NCI-H2081 (cell line): ENCODE measurements around the gene TPCN2.

ENCODE experiments used
- DNase-seq, 2 experiments: peaks; one replicate each; lab custom pipeline; 2025; lab: John Stamatoyannopoulos, UW

TPCN2 gene

DNA sequence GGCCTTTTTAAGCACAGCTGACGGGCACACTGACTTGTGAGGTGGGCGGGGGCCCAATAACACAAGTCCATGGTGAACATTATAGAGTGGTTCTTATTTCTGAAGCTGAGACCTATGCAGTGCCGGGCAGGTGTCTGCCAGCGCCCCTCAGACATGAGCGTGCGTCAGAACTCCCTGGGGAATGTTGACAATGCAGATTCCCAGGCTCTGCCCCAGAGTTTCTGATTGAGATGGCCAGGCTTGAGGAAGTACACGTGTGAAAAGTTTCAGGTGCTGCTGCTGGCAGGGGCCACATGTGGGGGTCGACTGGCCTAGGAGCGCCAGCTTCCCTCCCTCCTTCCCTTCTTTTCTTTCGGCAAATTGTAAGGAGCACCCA lies 46.2 kb downstream of the TPCN2 start:
- DNase-seq: no peak

DNA sequence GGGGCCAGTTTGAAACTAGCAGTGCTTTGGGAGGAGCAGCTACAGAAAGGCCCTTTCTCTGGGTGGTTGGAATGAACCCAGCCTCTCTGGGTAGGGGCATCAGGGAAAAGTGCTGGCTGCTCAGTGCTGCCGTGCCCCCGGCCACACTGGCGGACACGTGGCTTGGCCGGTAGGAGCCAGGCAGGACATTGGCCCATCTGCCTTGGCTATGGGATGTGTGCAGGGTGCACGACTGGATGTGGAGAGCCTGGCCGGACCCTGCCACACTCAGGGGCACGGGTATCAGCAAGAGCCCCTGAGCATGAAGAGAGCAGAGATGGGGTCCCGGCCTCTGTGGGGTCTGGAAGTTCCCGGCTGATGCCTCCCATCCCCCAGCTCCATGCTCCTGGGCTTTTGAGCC lies 46.6 kb downstream of the TPCN2 start:
- DNase-seq: no peak

DNA sequence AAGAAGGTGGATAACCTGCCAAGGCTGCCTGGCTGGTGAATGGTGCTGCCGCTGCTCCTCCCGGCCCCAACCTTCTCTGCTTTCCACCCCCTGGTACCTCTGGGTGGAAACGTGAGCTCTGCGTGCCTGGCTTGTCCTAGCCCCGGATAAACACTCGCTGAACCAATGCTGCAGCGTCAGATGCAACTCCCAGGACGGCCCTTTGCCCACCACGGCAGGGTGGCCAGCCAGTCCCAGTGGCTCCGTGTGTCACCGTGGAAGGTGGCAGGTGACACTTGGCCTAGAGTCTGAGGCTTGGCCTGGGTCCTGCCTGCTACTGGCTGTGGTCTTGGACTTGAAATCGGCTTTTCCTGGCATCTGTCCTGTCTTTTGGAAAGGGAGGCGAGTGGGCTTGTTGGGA lies 47.7 kb downstream of the TPCN2 start:
- no peak for DNase-seq

DNA sequence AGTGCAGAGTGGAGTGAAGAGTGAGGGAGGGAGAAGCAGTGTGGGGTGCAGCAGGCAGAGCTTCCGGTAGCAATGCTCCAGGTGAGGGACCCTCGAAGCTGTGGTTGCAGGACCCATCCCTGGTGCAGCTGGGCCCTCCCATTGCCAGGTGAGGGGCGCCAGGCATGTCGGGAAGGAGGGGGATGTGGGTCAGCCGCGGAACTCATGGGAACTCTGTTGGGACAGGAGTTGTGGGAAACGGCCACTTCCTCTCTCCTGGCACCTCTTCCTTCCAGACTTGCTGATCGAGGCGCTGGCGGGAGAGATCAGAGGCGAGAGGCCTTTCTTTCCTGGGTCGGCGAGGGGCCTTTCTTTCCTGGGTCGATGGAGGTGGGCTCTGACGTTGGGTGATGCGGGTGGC lies 48.5 kb downstream of the TPCN2 start:
- no peak for DNase-seq

DNA sequence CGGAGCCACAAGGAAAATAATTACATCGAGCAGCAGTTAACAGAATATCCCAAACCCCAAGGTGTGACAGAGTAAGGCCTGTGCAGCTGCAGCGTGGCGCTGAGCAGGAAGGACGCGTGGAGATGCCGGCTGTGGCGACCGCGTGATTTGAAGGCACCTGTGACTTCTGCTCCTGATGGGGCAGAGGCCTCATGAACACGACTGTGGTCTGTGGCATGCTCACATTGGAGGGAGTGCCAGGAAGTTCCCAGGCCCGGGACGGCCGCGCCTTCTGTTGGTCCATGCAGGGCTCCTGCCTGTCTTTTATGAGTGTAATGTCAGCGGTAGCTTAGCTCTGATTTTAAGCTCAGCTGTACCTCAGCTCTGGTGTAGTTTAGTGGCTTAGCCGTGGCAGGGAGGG lies 50.4 kb downstream of the TPCN2 start:
- DNase-seq: no peak

DNA sequence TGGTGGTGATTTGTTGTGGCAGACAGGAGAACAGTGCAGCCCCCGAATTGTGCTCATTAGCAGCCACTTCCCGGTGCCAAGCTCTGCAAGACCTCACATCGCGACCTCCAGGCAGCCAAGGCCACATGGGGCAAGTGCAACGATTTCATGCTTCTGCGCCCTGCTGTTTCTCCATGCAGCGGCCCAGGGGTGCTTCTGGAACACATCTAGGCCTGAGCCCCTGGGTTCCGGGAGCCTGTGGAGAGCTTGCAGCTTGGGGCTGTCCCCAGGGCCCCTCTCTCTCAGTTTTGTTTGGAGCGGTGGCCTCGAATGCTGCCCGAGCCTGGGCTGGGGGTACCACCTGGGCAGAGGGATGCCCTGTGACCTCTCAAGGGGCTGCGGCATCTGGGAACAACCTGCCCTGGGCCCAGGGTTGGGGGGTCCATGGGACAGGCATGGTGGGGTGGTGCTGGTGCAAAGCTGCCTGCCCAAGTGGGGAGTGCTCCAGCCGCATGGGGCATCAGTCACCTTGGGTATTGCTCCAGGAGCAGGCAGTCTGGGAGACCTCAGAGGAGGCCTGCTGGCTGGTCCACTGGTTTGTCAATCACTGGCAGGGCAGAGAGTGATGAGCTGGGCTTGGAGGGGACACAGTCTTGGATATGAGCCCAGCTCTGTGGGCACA lies 51.9 kb downstream of the TPCN2 start:
- DNase-seq: no peak

DNA sequence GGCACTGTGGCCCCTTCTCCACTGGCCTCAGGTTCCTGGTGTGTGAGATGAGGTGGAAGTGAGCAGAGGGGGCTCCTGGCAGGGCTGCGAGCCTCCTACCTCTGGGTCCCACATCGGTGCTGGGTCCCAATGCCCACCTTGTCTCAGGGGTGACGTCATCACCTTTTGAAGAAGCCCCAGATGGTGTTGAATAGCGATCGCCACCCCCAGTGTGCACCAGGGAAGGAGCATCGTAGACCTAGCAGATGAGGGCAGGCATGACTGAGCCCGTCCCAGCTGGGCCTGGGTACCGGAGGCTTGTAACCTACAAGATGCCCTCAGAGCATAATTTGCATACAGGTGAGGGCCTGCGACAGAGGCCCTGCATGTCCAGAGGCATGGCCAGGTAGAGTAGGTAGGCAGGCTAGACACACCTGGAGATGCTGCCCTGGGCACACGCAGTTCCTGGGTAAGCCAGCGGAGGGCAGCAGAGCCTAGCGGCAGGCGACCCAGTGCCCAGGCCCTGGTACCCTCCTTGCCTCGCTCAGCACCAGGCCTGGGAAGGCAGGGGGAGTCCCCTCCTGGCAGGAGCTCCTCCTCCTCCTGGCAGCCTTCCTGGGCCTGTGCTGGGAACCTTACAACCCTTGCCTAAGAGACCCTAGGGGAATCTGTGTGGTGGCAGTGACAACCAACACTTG lies 52.5 kb downstream of the TPCN2 start:
- peak; percentile 28 to 59 for DNase-seq

DNA sequence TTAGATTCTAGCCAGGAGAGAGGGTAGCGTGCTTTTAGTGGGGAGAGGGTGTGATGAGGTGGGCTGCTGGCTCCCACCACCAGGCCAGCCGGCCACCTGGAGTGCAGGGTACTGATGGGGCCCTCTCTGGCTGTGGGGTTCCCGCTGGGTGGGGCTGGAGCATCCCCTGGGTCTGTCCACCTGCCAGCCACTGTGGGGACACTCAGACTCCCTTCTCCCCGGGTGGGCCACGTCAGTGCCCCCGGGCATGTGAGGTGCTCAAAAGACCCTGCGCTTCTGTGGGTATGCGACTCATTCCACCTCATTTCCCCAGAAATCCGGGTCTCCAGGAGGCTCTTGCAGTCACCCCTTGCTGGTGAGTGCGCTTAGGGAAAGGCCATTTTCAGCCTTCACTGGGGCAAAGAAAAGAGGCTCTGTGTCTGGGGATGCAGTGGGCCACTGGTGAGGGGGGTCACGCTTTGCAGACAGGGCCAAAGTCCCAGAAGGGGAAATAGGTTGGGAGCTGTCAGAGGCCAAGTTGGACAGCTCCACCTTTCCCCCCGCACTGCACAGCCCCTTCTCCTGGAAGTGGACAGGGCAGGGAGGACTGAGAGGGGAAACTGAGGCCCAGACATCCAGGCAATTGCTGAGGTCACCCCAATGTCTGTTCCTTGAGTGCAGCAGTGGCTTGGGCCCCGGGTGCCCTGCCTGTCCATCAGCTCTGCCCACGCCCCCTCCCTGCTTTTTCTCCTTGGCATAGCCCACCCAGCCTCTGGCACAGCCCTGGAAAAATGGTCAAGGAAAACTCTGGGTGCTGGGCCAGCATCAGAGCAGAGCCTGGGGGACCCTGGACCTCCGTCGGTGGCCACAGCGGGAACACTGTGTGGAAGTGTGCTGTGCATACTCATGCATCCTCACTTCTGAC lies 53.3 kb downstream of the TPCN2 start:
- no peak for DNase-seq

DNA sequence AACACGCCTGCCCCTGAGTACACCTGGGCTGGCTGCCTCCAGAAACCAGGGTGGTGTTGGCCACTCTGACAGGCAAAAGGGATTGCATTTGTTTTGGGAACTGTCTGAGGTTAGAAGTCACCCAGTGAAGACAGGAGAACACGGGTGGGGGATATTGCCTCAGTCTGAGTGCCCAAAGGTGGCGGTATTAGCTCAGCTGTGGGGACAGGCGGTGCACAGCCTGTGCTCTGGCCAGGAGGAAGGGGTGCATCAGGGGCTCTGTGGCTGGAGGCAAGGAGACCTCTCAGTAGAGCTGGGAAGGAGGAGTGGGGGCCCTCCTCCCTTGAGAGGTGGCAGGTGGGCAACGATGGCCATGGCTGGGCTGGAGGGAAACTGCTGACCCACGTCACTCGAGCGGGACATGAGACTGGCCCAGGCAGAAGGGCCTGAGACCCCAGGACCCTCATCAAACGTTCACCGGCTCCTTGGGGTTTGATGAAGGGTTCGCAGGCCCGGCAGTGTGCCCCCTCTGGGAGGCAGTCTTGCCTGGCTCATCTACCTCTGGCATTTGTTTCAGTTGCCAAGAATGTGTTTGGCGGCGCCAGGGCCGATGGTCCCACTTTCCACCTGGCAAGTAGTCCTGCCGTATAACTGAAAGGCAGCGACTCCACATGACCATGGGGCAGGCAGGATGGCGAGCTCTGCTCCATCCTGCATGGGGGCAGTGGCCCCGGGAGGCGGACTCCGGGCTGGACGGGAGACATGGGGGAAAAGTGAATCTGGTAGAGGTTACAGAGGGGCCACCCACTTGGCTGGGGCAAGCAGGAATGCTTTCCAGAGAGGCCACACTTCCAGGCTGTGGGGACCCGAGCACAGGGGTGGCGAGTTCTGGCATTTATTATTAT lies 54.2 kb downstream of the TPCN2 start:
- no peak for DNase-seq

DNA sequence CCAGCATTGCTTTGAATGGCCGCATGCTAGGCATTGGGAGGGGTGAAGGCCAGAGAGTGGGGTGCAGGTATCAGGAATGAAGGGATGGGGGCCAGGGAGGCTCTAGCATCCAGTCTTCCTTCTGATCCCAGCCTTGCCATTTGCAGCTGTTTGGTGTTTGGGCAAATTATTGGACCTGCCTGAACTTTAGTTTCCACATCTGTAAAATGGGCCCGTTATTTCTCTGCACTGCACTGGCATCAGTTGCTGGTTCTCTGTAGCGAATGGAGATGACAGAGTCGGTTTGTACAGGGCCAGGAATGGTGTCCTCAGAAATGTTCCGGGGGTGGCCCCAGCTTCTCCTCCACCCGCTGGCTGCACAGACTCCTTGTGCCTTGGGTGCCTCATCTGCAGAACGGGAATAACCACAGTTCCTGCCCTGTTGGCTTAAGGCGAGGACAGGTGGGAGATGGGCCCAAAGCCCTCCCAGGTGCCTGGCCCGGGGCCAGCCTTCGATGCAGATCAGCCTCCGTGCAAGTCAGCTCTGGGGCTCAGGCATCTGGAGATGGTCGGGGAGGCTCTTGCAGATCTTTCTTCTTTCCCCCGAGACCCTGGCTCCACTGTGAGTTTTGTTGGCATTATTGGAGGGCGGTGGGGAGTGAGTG lies 55.6 kb downstream of the TPCN2 start:
- no peak for DNase-seq

DNA sequence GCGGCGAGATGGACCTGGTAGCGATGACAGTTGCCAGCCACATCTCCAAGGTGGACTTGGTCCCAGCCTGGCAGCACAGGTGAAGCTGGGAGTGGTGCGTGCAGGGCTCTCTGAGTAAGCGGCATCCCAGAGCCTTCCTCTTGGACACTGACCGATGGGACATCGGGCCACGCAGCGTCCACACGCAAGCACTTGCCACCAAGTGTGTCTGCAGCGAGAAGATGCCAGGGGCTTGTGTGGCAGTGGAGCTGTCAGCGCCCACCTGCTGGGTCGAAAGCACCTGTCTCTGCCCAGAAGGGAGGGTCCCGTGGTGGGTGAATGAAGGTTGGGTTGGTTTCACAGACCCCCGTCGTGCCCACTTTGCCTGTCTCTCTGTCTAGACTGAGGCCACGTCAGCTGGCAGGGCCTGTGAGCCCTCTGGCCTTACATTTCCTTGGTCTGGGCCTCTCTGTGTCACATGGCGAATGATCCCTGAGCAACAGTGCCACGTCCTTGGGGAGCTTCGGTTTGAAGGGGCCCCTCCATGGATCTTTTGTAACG lies 56.2 kb downstream of the TPCN2 start:
- no peak for DNase-seq

- DNase-seq: no peak
These were observed 56.8 kb downstream of the TPCN2 start for GRCh38 chr11:69105461-69106030.

GRCh38 chr11:69106031-69106811 lies 57.5 kb downstream of the TPCN2 start:
- DNase-seq: no peak

- no peak for DNase-seq
These were observed 58.7 kb downstream of the TPCN2 start for GRCh38 chr11:69107413-69107812.

- no peak for DNase-seq
These were observed 59.3 kb downstream of the TPCN2 start for GRCh38 chr11:69108030-69108429.

GRCh38 chr11:69108559-69108958 lies 59.8 kb downstream of the TPCN2 start:
- DNase-seq: no peak

DNA sequence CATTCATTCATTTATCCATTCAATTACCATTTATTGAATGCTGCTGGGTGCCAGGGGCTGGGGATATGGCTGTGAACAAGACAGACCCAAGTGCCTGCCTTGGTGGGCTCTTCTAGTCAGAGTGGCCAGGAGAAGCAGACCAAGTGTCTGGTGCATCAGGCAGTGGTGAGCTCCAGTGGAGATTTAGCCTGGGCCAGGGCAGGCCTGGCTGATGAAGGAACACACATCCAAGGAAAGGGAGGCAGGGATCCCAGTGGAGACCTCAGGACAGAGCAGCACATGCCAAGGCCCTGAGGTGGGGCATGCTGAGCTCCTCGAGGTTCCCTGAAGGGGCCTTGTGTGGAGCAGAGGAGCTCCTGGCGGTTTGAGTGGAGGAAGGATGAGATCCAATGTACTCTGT lies 60.4 kb downstream of the TPCN2 start:
- no peak for DNase-seq

- no peak for DNase-seq
These were observed 61.7 kb downstream of the TPCN2 start for GRCh38 chr11:69110451-69110850.

GRCh38 chr11:69111624-69112542 lies 63.2 kb downstream of the TPCN2 start:
- DNase-seq: no peak
